ENCODE data around the gene IRAK2.

- TF ChIP-seq CTCF (IDR thresholded peaks at IDR 0.05) (no peak), POLR2A (IDR thresholded peaks at IDR 0.05) (no peak)
Observed at GRCh38 chr3:10194328-10195071, 29.8 kb downstream of the IRAK2 start.
